ENCODE measurements around the gene LMF1. TPM values are rescaled to one million over a fixed set of nuclear protein-coding genes. Genes with fewer than 3 reads are reported as not detected.
"Not testable (repeated sequence)": the region's sequence is repeated elsewhere in the genome, so short reads cannot be mapped to it uniquely, and the experiment has no call there.

LMF1 gene
- total RNA-seq, 1 experiment from 2014 or later = 12.8 TPM

- H3K4me3 ChIP-seq (replicated peaks in 1 of 2; ENCODE audit: low read depth in 1 of 2, low read length in 2 of 2); H4K20me1 ChIP-seq (ENCODE audit: insufficient read depth); H2AFZ ChIP-seq (ENCODE audit: low read depth, low read length, poor library complexity, severe bottlenecking); H3K36me3 ChIP-seq (ENCODE audit: control insufficient read depth in 1 of 2, insufficient read depth in 2 of 2, low read length in 2 of 2); CTCF ChIA-PET; H3K79me2 ChIP-seq (ENCODE audit: insufficient read depth, low read length); POLR2A ChIA-PET; H3K27ac ChIP-seq (ENCODE audit: low read depth, low read length); H3K9me2 ChIP-seq (ENCODE audit: insufficient read depth); H3K27me3 ChIP-seq (ENCODE audit: insufficient read depth, low read length); RAD21 ChIA-PET (ENCODE audit: low non-redundant PET in 1 of 2, low total read pairs in 2 of 2, uncharacterized antibody in 2 of 2, unreplicated experiment in 2 of 2); H3K9ac ChIP-seq (ENCODE audit: low read length); H3K4me2 ChIP-seq (ENCODE audit: low read length); BruUV-seq (replicated peaks); intact Hi-C loops (cut with micrococcal nuclease); ATAC-seq; H3K4me1 ChIP-seq (ENCODE audit: control insufficient read depth in 1 of 2, insufficient read depth in 2 of 2, low read length in 2 of 2); DNase-seq (ENCODE audit: low read depth, low spot score): not testable (repeated sequence)
- peaks cover 0 to 12% of the 10 kb centered on the region in 2 experiments; a peak in 1 of 4 replicates for H3K9me3 ChIP-seq (ENCODE audit: control insufficient read depth in 1 of 2, insufficient read depth in 1 of 2, low read depth in 1 of 2, low read length in 2 of 2)
Measured at GRCh38 chr16:858441-858840, 112.3 kb downstream of the LMF1 start.

GRCh38 chr16:856811-857210 is 114.0 kb downstream of the LMF1 start:
- ChIA-PET POLR2A (no interaction called here), CTCF (no interaction called here), RAD21 (ENCODE audit: low non-redundant PET in 1 of 2, low total read pairs in 2 of 2, uncharacterized antibody in 2 of 2, unreplicated experiment in 2 of 2) (no interaction called here)
- Histone ChIP-seq H3K9me3 (ENCODE audit: control insufficient read depth in 1 of 2, insufficient read depth in 1 of 2, low read depth in 1 of 2, low read length in 2 of 2) (peaks cover 0 to 12% of the 10 kb centered on the region in 2 experiments; a peak in 1 of 4 replicates), H3K4me3 (replicated peaks in 1 of 2; ENCODE audit: low read depth in 1 of 2, low read length in 2 of 2) (no peak overlapping the region), H3K4me2 (ENCODE audit: low read length) (no peak overlapping the region), H3K27me3 (ENCODE audit: insufficient read depth, low read length) (no peaks in the 10 kb centered on the region), H3K27ac (ENCODE audit: low read depth, low read length) (no peak overlapping the region), H3K4me1 (ENCODE audit: control insufficient read depth in 1 of 2, insufficient read depth in 2 of 2, low read length in 2 of 2) (no peaks in the 10 kb centered on the region), H3K9ac (ENCODE audit: low read length) (no peak overlapping the region), H3K9me2 (ENCODE audit: insufficient read depth) (no peaks in the 10 kb centered on the region), H3K36me3 (ENCODE audit: control insufficient read depth in 1 of 2, insufficient read depth in 2 of 2, low read length in 2 of 2) (no peaks in the 10 kb centered on the region), H4K20me1 (ENCODE audit: insufficient read depth) (no peaks in the 10 kb centered on the region), H3K79me2 (ENCODE audit: insufficient read depth, low read length) (no peaks in the 10 kb centered on the region), H2AFZ (ENCODE audit: low read depth, low read length, poor library complexity, severe bottlenecking) (no peak overlapping the region)
- TF ChIP-seq, protein P1, sequence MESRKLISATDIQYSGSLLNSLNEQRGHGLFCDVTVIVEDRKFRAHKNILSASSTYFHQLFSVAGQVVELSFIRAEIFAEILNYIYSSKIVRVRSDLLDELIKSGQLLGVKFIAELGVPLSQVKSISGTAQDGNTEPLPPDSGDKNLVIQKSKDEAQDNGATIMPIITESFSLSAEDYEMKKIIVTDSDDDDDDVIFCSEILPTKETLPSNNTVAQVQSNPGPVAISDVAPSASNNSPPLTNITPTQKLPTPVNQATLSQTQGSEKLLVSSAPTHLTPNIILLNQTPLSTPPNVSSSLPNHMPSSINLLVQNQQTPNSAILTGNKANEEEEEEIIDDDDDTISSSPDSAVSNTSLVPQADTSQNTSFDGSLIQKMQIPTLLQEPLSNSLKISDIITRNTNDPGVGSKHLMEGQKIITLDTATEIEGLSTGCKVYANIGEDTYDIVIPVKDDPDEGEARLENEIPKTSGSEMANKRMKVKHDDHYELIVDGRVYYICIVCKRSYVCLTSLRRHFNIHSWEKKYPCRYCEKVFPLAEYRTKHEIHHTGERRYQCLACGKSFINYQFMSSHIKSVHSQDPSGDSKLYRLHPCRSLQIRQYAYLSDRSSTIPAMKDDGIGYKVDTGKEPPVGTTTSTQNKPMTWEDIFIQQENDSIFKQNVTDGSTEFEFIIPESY (IDR thresholded peaks at IDR 0.05; ENCODE audit: extremely low read depth, insufficient replicate concordance, low read length) = no peak
- TF ChIP-seq TCF7L2 (IDR thresholded peaks at IDR 0.05; ENCODE audit: borderline replicate concordance, extremely low read depth, insufficient read depth, insufficient read length) = no peak
- TF ChIP-seq SRF (IDR thresholded peaks at IDR 0.05; ENCODE audit: low read depth) = no peak
- TF ChIP-seq, protein P2, sequence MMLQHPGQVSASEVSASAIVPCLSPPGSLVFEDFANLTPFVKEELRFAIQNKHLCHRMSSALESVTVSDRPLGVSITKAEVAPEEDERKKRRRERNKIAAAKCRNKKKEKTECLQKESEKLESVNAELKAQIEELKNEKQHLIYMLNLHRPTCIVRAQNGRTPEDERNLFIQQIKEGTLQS (IDR thresholded peaks at IDR 0.05) = no peak
- TF ChIP-seq ZNF274 (IDR thresholded peaks at IDR 0.05; ENCODE audit: low read depth, low read length) = no peak
- no peak for TF ChIP-seq SIN3A (IDR thresholded peaks at IDR 0.05; ENCODE audit: low read depth)
- TF ChIP-seq POLR2AphosphoS5 (IDR thresholded peaks at IDR 0.05; ENCODE audit: low read depth, low read length) = no peak
- TF ChIP-seq CEBPB (IDR thresholded peaks at IDR 0.05; ENCODE audit: low read depth) = no peak
- no peak for TF ChIP-seq RAD21 (IDR thresholded peaks at IDR 0.05; ENCODE audit: low read depth)
- no peak for TF ChIP-seq POLR2A (IDR thresholded peaks at IDR 0.05; ENCODE audit: borderline replicate concordance, extremely low read depth, insufficient read depth, insufficient read length)
- no peak for TF ChIP-seq EZH2phosphoT487 (IDR thresholded peaks at IDR 0.05; ENCODE audit: borderline replicate concordance)
- TF ChIP-seq REST (IDR thresholded peaks at IDR 0.05; ENCODE audit: low read depth) = no peak
- no peak for TF ChIP-seq JUND (IDR thresholded peaks at IDR 0.05)
- BruUV-seq (replicated peaks) = no TSS peak
- no peak for DNase-seq (ENCODE audit: low read depth, low spot score)
- no peak for ATAC-seq
- intact Hi-C loops (cut with micrococcal nuclease) = no loop called here

Data from HCT116 (cell line).